Measurements from ENCODE around the gene HS3ST6. TPM values are rescaled to one million over a fixed set of nuclear protein-coding genes. Genes with fewer than 3 reads are reported as not detected.
"Not testable (repeated sequence)": the region's sequence is repeated elsewhere in the genome, so short reads cannot be mapped to it uniquely, and the experiment has no call there.

Gene HS3ST6
- total RNA-seq, 1 experiment from 2014 or later, result not detected

DNA sequence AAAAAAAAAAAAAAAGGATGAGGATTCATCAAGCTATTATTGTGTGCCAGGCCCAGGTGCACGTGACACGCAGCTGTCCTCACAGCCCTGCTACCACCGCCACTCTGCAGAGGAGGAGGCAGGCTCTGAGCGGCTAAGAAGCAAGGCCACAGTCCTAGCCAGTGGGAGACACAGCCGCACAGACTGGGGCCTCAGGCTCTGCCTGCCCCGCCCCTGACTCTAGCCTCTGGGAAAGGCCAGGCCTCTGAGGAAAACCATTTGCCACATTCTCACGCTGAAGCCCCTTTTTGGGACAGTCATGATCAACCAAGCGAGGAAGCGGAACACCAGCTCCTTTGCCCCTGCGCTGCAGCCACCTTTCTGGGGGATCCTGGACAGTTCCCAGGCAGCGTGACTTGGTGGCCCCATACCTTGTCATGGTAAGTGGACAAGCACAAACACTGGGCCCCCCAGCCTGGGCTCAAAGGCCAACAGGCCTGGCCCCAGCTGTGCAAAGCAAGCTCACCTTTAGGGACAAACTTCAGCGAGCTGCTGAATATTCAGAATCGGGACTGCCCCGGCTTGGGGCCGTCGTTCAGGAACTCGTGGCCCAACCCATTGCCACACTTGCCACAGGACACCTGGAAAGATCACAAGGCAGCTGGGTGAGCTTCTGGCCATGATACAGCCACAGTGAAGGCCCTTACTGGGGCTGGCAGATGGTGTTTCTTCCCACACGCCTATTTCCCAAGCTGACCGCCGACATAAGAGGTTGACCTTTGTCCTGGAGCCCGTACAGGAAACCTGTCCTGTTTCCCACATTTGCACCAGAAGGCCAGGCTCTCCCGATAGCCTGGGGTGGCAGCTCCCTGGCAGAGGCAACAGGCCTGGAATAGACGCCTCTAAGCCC, 22.3 kb upstream of the HS3ST6 start:
- H4K20me1 ChIP-seq (ENCODE audit: insufficient read depth), result no peaks in the 10 kb centered on the region
- no peak overlapping the region for H3K4me3 ChIP-seq (replicated peaks in 1 of 2; ENCODE audit: low read depth in 1 of 2, low read length in 2 of 2)
- no peaks in the 10 kb centered on the region for H3K9me2 ChIP-seq (ENCODE audit: insufficient read depth)
- H3K27me3 ChIP-seq (ENCODE audit: insufficient read depth, low read length), result no peaks in the 10 kb centered on the region
- H3K27ac ChIP-seq (ENCODE audit: low read depth, low read length), result no peak overlapping the region; the same call in 1 of the 2 replicates
- DNase-seq (ENCODE audit: low read depth, low spot score) (no peak), ATAC-seq (no peak)
- H3K36me3 ChIP-seq (ENCODE audit: control insufficient read depth in 1 of 2, insufficient read depth in 2 of 2, low read length in 2 of 2), result peaks cover 5 to 6% of the 10 kb centered on the region in 2 experiments; a peak in 3 of 4 replicates
- TF ChIP-seq, protein P1, sequence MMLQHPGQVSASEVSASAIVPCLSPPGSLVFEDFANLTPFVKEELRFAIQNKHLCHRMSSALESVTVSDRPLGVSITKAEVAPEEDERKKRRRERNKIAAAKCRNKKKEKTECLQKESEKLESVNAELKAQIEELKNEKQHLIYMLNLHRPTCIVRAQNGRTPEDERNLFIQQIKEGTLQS (IDR thresholded peaks at IDR 0.05), result no peak
- TF ChIP-seq SRF (IDR thresholded peaks at IDR 0.05; ENCODE audit: low read depth) (no peak), EZH2phosphoT487 (IDR thresholded peaks at IDR 0.05; ENCODE audit: borderline replicate concordance) (no peak), POLR2AphosphoS5 (IDR thresholded peaks at IDR 0.05; ENCODE audit: low read depth, low read length) (no peak)
- TF ChIP-seq, protein P2, sequence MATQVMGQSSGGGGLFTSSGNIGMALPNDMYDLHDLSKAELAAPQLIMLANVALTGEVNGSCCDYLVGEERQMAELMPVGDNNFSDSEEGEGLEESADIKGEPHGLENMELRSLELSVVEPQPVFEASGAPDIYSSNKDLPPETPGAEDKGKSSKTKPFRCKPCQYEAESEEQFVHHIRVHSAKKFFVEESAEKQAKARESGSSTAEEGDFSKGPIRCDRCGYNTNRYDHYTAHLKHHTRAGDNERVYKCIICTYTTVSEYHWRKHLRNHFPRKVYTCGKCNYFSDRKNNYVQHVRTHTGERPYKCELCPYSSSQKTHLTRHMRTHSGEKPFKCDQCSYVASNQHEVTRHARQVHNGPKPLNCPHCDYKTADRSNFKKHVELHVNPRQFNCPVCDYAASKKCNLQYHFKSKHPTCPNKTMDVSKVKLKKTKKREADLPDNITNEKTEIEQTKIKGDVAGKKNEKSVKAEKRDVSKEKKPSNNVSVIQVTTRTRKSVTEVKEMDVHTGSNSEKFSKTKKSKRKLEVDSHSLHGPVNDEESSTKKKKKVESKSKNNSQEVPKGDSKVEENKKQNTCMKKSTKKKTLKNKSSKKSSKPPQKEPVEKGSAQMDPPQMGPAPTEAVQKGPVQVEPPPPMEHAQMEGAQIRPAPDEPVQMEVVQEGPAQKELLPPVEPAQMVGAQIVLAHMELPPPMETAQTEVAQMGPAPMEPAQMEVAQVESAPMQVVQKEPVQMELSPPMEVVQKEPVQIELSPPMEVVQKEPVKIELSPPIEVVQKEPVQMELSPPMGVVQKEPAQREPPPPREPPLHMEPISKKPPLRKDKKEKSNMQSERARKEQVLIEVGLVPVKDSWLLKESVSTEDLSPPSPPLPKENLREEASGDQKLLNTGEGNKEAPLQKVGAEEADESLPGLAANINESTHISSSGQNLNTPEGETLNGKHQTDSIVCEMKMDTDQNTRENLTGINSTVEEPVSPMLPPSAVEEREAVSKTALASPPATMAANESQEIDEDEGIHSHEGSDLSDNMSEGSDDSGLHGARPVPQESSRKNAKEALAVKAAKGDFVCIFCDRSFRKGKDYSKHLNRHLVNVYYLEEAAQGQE (IDR thresholded peaks at IDR 0.05; ENCODE audit: low read depth), result no peak
- ChIA-PET RAD21 (ENCODE audit: low non-redundant PET in 1 of 2, low total read pairs in 2 of 2, uncharacterized antibody in 2 of 2, unreplicated experiment in 2 of 2) (interaction anchor here in 1 of 2 experiments (0.7 kb wide), 1 partner anchor 53 kb away, joined by 3 read pairs; no protein-coding TSS in a partner anchor), CTCF (interaction anchor here (2.1 kb wide), 1 partner anchor 17 kb away, joined by 4 read pairs; no protein-coding TSS in a partner anchor), POLR2A (interaction anchor here (0.9 to 1.3 kb wide), 2 partner anchors 24 kb away, joined by 3 read pairs; partner anchors contain the start of gene RPS2)
- H2AFZ ChIP-seq (ENCODE audit: low read depth, low read length, poor library complexity, severe bottlenecking), result no peak overlapping the region
- BruUV-seq (replicated peaks), result no TSS peak
- H3K4me2 ChIP-seq (ENCODE audit: low read length), result no peak overlapping the region
- intact Hi-C loops (cut with micrococcal nuclease), result no loop called here
- H3K9ac ChIP-seq (ENCODE audit: low read length), result no peak overlapping the region
- peaks cover 17 to 30% of the 10 kb centered on the region in 2 experiments for H3K4me1 ChIP-seq (ENCODE audit: control insufficient read depth in 1 of 2, insufficient read depth in 2 of 2, low read length in 2 of 2)
- no peaks in the 10 kb centered on the region for H3K79me2 ChIP-seq (ENCODE audit: insufficient read depth, low read length)
- H3K9me3 ChIP-seq (ENCODE audit: control insufficient read depth in 1 of 2, insufficient read depth in 1 of 2, low read depth in 1 of 2, low read length in 2 of 2), result no peaks in the 10 kb centered on the region

DNA sequence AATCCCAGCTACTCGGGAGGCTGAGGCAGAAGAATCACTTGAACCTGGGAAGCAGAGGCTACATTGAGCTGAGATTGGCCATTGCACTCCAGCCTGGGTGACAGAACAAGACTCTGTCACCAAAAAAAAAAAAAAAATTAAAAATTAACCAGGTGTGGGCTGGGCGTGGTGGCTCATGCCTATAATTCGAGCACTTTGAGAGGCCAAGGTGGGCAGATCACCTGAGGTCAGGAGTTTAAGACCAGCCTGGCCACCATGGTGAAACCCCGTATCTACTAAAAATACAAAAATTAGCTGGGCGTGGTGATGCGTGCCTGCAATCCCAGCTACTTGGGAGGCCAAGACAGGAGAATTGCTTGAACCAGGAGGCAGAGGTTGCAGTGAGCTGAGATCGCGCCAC, 21.6 kb upstream of the HS3ST6 start:
- H4K20me1 ChIP-seq (ENCODE audit: insufficient read depth); H3K9me2 ChIP-seq (ENCODE audit: insufficient read depth); BruUV-seq (replicated peaks); H3K4me3 ChIP-seq (replicated peaks in 1 of 2; ENCODE audit: low read depth in 1 of 2, low read length in 2 of 2); H2AFZ ChIP-seq (ENCODE audit: low read depth, low read length, poor library complexity, severe bottlenecking); H3K79me2 ChIP-seq (ENCODE audit: insufficient read depth, low read length); intact Hi-C loops (cut with micrococcal nuclease); H3K9ac ChIP-seq (ENCODE audit: low read length); H3K4me2 ChIP-seq (ENCODE audit: low read length); H3K27me3 ChIP-seq (ENCODE audit: insufficient read depth, low read length); ATAC-seq; H3K27ac ChIP-seq (ENCODE audit: low read depth, low read length); H3K36me3 ChIP-seq (ENCODE audit: control insufficient read depth in 1 of 2, insufficient read depth in 2 of 2, low read length in 2 of 2); DNase-seq (ENCODE audit: low read depth, low spot score); H3K9me3 ChIP-seq (ENCODE audit: control insufficient read depth in 1 of 2, insufficient read depth in 1 of 2, low read depth in 1 of 2, low read length in 2 of 2): not testable (repeated sequence)
- RAD21 ChIA-PET (ENCODE audit: low non-redundant PET in 1 of 2, low total read pairs in 2 of 2, uncharacterized antibody in 2 of 2, unreplicated experiment in 2 of 2), result interaction anchor here in 1 of 2 experiments (0.7 kb wide), 1 partner anchor 52 kb away, joined by 3 read pairs; no protein-coding TSS in a partner anchor
- H3K4me1 ChIP-seq (ENCODE audit: control insufficient read depth in 1 of 2, insufficient read depth in 2 of 2, low read length in 2 of 2), result peaks cover 24 to 37% of the 10 kb centered on the region in 2 experiments
- CTCF ChIA-PET, result interaction anchor here (2.1 kb wide), 1 partner anchor 17 kb away, joined by 4 read pairs; no protein-coding TSS in a partner anchor
- POLR2A ChIA-PET, result interaction anchor here (0.9 kb wide), 1 partner anchor 25 kb away, joined by 3 read pairs; the partner anchor contains the start of gene RPS2
